GM06990 (cell line): Measurements from ENCODE around the gene LTV1.

ENCODE experiments used
- DNase-seq: peaks from one replicate; pipeline ENCODE4 v3.0.0-alpha.2; 2011; ENCODE audit not compliant: insufficient read length; ENCODE audit errors: extremely low read depth
- H3K27me3 ChIP-seq: replicated peaks from 2 replicates; pipeline ENCODE4 v1.6.0; 2011; ENCODE audit warnings: low read length; ENCODE audit not compliant: control insufficient read depth, insufficient read depth
- H3K36me3 ChIP-seq: 2 replicates; pipeline ENCODE4 v1.5.1; 2011; ENCODE audit warnings: low read length; ENCODE audit not compliant: control insufficient read depth, insufficient read depth
- H3K4me3 ChIP-seq: replicated peaks from 2 replicates; pipeline ENCODE4 v1.5.1; 2011; ENCODE audit warnings: low read depth, mild to moderate bottlenecking, control low read depth, low read length
- TF ChIP-seq, protein P1 (sequence below): IDR thresholded peaks from 2 replicates; pipeline ENCODE4 v1.5.1; 2011; ENCODE audit warnings: low read length, control low read depth, mild to moderate bottlenecking, inconsistent platforms; ENCODE audit not compliant: insufficient read depth, poor library complexity, severe bottlenecking

Gene LTV1

GRCh38 chr6:143900358-143900757, 57.2 kb downstream of the LTV1 start:
- H3K4me3 ChIP-seq = no peak overlapping the region
- TF ChIP-seq, protein P1, sequence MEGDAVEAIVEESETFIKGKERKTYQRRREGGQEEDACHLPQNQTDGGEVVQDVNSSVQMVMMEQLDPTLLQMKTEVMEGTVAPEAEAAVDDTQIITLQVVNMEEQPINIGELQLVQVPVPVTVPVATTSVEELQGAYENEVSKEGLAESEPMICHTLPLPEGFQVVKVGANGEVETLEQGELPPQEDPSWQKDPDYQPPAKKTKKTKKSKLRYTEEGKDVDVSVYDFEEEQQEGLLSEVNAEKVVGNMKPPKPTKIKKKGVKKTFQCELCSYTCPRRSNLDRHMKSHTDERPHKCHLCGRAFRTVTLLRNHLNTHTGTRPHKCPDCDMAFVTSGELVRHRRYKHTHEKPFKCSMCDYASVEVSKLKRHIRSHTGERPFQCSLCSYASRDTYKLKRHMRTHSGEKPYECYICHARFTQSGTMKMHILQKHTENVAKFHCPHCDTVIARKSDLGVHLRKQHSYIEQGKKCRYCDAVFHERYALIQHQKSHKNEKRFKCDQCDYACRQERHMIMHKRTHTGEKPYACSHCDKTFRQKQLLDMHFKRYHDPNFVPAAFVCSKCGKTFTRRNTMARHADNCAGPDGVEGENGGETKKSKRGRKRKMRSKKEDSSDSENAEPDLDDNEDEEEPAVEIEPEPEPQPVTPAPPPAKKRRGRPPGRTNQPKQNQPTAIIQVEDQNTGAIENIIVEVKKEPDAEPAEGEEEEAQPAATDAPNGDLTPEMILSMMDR = no peak
- H3K27me3 ChIP-seq = no peaks in the 10 kb centered on the region
- DNase-seq = no peak
- H3K36me3 ChIP-seq = no peaks in the 10 kb centered on the region

DNA sequence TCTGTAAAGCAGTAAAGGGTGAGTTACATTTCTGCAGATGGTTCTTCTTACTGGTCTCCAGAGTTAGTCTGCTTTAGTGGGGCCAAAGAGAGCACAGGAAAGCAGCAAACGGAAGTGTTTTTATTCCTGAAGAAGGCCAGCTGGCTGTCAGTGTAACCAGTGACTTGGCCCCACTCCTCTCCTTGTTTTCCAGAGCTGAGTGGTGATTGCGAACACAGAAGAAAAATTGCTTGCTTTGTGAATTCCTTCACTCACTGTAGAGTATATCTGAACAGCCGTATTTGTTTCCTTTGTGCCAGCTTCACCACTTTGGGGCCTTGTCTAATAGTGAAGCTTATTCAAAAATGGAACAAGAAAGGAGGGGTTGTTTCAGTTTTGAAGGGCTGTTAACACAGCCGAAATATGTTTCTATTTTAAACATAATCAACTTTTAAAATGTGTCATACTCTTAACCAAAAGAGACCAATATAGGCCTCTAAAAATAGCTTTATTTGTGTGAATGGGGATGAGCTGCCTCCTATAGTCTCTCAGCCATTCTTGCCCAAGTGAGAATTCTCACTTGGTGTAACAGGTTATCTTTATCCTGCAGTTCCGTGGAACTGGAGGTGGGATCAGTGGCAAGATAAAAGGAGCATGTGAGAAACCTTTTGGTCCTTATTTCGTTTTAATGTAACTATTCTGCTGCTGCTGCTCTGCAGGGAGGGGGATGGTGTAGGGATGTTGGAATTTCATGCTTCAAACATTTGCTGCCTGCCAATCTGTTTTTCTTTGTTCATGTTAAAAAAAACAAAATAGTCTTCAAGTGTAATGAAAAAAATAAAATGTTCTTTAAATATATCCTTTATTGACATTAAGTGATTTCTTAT, 59.0 kb downstream of the LTV1 start:
- H3K4me3 ChIP-seq = peak overlapping the region; percentile 16; the same call in 1 of the 2 replicates
- peak; percentile 58 for DNase-seq
- no peaks in the 10 kb centered on the region for H3K27me3 ChIP-seq
- TF ChIP-seq, protein P1 = peak; percentile 4
- H3K36me3 ChIP-seq = no peaks in the 10 kb centered on the region

DNA sequence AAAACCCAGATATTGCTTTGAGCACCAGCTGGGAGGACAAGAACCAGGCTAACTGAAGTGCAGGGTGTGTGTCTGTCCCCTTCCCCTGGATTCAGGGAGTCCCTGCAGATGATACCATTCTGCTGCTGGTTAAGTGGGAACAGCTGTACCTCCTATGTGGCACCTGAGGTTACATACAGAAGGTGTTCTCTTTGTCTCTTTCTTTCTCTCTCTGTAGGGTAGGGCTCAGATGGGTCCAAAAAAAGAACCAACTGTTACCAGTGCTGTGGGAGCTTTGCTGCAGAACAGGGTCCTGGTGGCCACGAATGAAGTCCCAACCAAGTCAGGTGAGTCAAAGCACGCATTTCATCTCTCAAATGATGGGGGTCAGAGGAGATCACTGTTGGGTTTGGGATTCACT, 59.7 kb downstream of the LTV1 start:
- TF ChIP-seq, protein P1 = no peak

GRCh38 chr6:143911028-143911427, 67.9 kb downstream of the LTV1 start:
- H3K4me3 ChIP-seq = no peak overlapping the region
- DNase-seq = no peak
- H3K36me3 ChIP-seq = no peaks in the 10 kb centered on the region
- TF ChIP-seq, protein P1 = no peak
- H3K27me3 ChIP-seq = no peaks in the 10 kb centered on the region

More for the DNA sequence above, 59.7 kb downstream of the LTV1 start:
- no peak for DNase-seq
- Histone ChIP-seq H3K27me3 (no peaks in the 10 kb centered on the region), H3K4me3 (no peak overlapping the region; the same call in 1 of the 2 replicates), H3K36me3 (no peaks in the 10 kb centered on the region)

DNA sequence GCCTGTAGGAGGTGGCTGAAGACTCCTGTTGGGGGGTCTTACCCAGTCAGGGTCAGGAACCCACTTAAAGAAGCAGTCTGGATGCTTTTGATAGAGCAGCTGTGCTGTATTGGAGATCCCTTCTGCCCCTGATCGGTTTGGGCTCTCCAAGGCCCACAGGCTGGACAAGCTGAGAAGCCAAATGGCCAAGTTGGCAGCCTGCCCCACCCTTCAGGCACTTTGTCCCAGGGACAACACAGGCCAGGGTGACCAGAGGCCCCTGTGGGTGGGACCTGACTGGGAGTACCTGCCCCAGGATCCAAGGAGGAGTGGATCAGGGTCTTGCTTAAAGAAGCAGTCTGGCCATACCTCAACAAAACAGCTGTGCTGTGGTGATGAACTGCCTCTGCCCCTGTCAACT, 69.5 kb downstream of the LTV1 start:
- H3K36me3 ChIP-seq = no peaks in the 10 kb centered on the region
- TF ChIP-seq, protein P1 = no peak
- DNase-seq = no peak
- H3K4me3 ChIP-seq = no peak overlapping the region
- H3K27me3 ChIP-seq = no peaks in the 10 kb centered on the region
